GM23248 (cell line): ENCODE measurements around the gene CFAP69. TPM values are rescaled to one million over a fixed set of nuclear protein-coding genes. Genes with fewer than 3 reads are reported as not detected.

Experiments used
- DNase-seq: peaks from one replicate; pipeline ENCODE4 v3.0.0-alpha.2; 2015
- H2AFZ ChIP-seq: fragments of 200-600 bp; sonication (generic); 2 replicates; pipeline ENCODE4 v1.6.1; 2016; ENCODE audit warnings: antibody characterized with exemption
- H3F3A ChIP-seq: fragments of 200-600 bp; sonication (generic); 2 replicates; pipeline ENCODE4 v1.6.1; 2016; ENCODE audit warnings: mild to moderate bottlenecking, antibody characterized with exemption, mixed run types; ENCODE audit not compliant: insufficient read depth
- H3K27ac ChIP-seq: fragments of 200-600 bp; sonication (generic); 2 replicates; pipeline ENCODE4 v1.5.1; 2016; ENCODE audit warnings: mild to moderate bottlenecking
- H3K27me3 ChIP-seq: fragments of 200-600 bp; sonication (generic); replicated peaks from 2 replicates; pipeline ENCODE4 v1.6.1; 2016; ENCODE audit warnings: mild to moderate bottlenecking; ENCODE audit not compliant: insufficient read depth
- H3K36me3 ChIP-seq: fragments of 200-600 bp; sonication (generic); 2 replicates; pipeline ENCODE4 v1.6.1; 2016; ENCODE audit warnings: low read depth, mild to moderate bottlenecking
- H3K4me1 ChIP-seq: fragments of 200-600 bp; sonication (generic); 2 replicates; pipeline ENCODE4 v1.6.1; 2016; ENCODE audit warnings: mild to moderate bottlenecking; ENCODE audit not compliant: insufficient read depth
- H3K4me2 ChIP-seq: fragments of 200-600 bp; sonication (generic); one replicate; pipeline ENCODE4 v1.6.1; 2016; ENCODE audit warnings: mild to moderate bottlenecking; ENCODE audit not compliant: unreplicated experiment
- H3K4me3 ChIP-seq: fragments of 200-600 bp; sonication (generic); 2 replicates; pipeline ENCODE4 v1.5.1; 2016; ENCODE audit warnings: mild to moderate bottlenecking
- H3K79me2 ChIP-seq: fragments of 200-600 bp; sonication (generic); 2 replicates; pipeline ENCODE4 v1.6.1; 2016; ENCODE audit warnings: mild to moderate bottlenecking; ENCODE audit not compliant: insufficient read depth
- H3K9ac ChIP-seq: fragments of 200-600 bp; sonication (generic); 2 replicates; pipeline ENCODE4 v1.6.1; 2016; ENCODE audit warnings: mild to moderate bottlenecking
- H3K9me2 ChIP-seq: fragments of 200-600 bp; sonication (generic); 2 replicates; pipeline ENCODE4 v1.6.1; 2016; ENCODE audit warnings: mixed run types, mild to moderate bottlenecking, moderate library complexity; ENCODE audit not compliant: insufficient read depth
- H3K9me3 ChIP-seq: fragments of 200-600 bp; sonication (generic); one replicate; pipeline ENCODE4 v1.6.1; 2017; ENCODE audit warnings: low read depth
- H4K20me1 ChIP-seq: fragments of 200-600 bp; sonication (generic); 2 replicates; pipeline ENCODE4 v1.6.0; 2016; ENCODE audit not compliant: insufficient read depth
- EZH2 ChIP-seq: fragments of 200-600 bp; sonication (generic); IDR thresholded peaks from 2 replicates; pipeline ENCODE4 v1.6.1; 2018; ENCODE audit warnings: antibody characterized with exemption, mild to moderate bottlenecking; ENCODE audit not compliant: insufficient read depth, poor library complexity, severe bottlenecking
- EZH2phosphoT487 ChIP-seq: fragments of 200-600 bp; sonication (generic); IDR thresholded peaks from 2 replicates; pipeline ENCODE4 v1.6.1; 2018; ENCODE audit warnings: antibody characterized with exemption, moderate library complexity, mild to moderate bottlenecking, low read depth; ENCODE audit not compliant: insufficient read depth
- WGBS, 2 experiments: methylation state at CpG; one replicate each; pipeline ENCODE4 v1.1.6; 2015 to 2017; ENCODE audit warnings: low lambda C conversion rate in 2 of 2, low coverage in 1 of 2; ENCODE audit errors: missing lambda C conversion rate in 2 of 2; 5-methylcytosine and 5-hydroxymethylcytosine counted together
- in situ Hi-C: fragments of 300-500 bp; cut with MboI; formaldehyde crosslinking; loops from 2 replicates; pipeline ENCODE4 v1.15.0; 2020
- polyA plus RNA-seq: library from polyadenylated mRNA; unstranded; fragments of >200 nt; fragmentation: Nextera tagmentation; extraction: Ambion mirVana; gene quantifications from 2 replicates; pipeline ENCODE4 v1.2.1, GENCODE V29; 2016
- total RNA-seq: library from RNA; depleted of rRNA; stranded (reverse); fragments of >200 nt; shearing (Covaris generic); gene quantifications from 2 replicates; pipeline ENCODE4 v1.2.3, GENCODE V29; 2014

Gene CFAP69
- total and polyA plus RNA-seq, 2 experiments from 2014 or later = 2.8 to 6.9 TPM

- Histone ChIP-seq H3K9me2 (no peaks in the 10 kb centered on the region), H3K4me2 (no peak overlapping the region), H3K79me2 (no peaks in the 10 kb centered on the region), H3K27ac (no peak overlapping the region), H3K9me3 (no peaks in the 10 kb centered on the region), H3K4me3 (no peak overlapping the region), H3K27me3 (no peaks in the 10 kb centered on the region), H3K36me3 (no peaks in the 10 kb centered on the region), H4K20me1 (no peaks in the 10 kb centered on the region), H3F3A (no peaks in the 10 kb centered on the region), H3K9ac (no peak overlapping the region), H3K4me1 (no peaks in the 10 kb centered on the region), H2AFZ (no peak overlapping the region)
- WGBS, 2 experiments = 79 to 83% methylated on average over 3 of the region's 3 CpGs
- no peak for TF ChIP-seq EZH2phosphoT487
- TF ChIP-seq EZH2 = no peak
- DNase-seq = no peak
- in situ Hi-C loops = no loop called here
These were observed 45.5 kb downstream of the CFAP69 start for GRCh38 chr7:90290244-90291113.

- H3K9me2 ChIP-seq = no peaks in the 10 kb centered on the region
- 36 to 40% methylated on average over 5 of the region's 5 CpGs for WGBS, 2 experiments
These were observed 53.4 kb downstream of the CFAP69 start for GRCh38 chr7:90298145-90299038.

DNA sequence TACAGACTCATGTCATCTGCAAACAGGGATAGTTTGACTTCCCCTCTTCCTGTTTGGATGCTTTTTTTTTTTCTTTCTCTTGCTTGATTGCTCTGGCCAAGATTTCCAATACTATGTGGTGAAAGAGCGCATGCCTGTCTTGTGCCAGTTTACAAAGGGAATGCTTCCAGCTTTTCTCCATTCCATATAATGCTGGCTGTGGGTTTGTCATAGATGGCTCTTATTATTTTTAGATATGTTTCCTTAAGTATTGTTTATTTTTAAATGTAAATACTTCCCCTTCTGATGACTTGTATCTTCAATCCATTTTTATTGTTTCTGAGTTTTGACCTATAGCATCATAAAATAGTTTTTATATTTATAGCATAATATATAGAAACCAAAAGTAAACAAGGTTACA lies 58.3 kb downstream of the CFAP69 start:
- Histone ChIP-seq H3K36me3 (no peaks in the 10 kb centered on the region), H3K9ac (no peak overlapping the region), H4K20me1 (no peaks in the 10 kb centered on the region), H3K9me2 (no peaks in the 10 kb centered on the region), H3K27ac (no peak overlapping the region), H3K4me3 (no peak overlapping the region), H3K4me1 (peaks cover 9% of the 10 kb centered on the region), H3K4me2 (no peak overlapping the region), H3K9me3 (no peaks in the 10 kb centered on the region), H2AFZ (no peak overlapping the region), H3K79me2 (no peaks in the 10 kb centered on the region), H3F3A (no peaks in the 10 kb centered on the region), H3K27me3 (no peaks in the 10 kb centered on the region)
- 96 to 100% methylated on average over 1 of the region's 1 CpG for WGBS, 2 experiments
- in situ Hi-C loops = no loop called here
- DNase-seq = no peak
- no peak for TF ChIP-seq EZH2
- TF ChIP-seq EZH2phosphoT487 = no peak

More at GRCh38 chr7:90298145-90299038, 53.4 kb downstream of the CFAP69 start:
- H3K36me3 ChIP-seq = no peaks in the 10 kb centered on the region
- H3K9ac ChIP-seq = no peak overlapping the region
- H4K20me1 ChIP-seq = no peaks in the 10 kb centered on the region
- no peak overlapping the region for H3K4me3 ChIP-seq
- H3K27me3 ChIP-seq = no peaks in the 10 kb centered on the region
- H3K79me2 ChIP-seq = no peaks in the 10 kb centered on the region
- no peak overlapping the region for H3K4me2 ChIP-seq
- TF ChIP-seq EZH2 (no peak), EZH2phosphoT487 (no peak)
- in situ Hi-C loops = no loop called here
- peak; percentile 79 for DNase-seq
- H3K9me3 ChIP-seq = no peaks in the 10 kb centered on the region
- H3F3A ChIP-seq = peaks cover 5% of the 10 kb centered on the region; the same call in 1 of the 2 replicates
- H3K4me1 ChIP-seq = no peaks in the 10 kb centered on the region
- no peak overlapping the region for H2AFZ ChIP-seq
- no peak overlapping the region for H3K27ac ChIP-seq

DNA sequence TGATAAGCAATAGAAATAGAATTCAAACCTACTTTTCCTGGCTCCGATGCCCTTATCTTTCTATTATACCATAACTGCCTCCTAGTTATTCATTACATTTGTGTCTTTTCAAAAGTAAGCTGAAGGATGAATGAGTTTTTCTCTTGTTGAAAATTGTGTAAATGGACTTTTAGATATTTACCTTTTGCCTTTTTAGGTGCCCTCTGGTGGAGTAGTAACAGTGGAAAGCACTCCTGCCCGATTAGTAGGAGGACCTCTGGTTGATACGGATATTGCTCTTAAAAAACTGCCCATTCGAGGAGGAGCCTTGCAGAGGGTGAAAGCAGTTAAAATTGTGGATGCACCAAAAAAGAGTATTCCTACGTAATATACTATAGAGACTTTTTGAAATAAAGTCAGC lies 64.9 kb downstream of the CFAP69 start:
- in situ Hi-C loops = no loop called here
- H3K27me3 ChIP-seq = no peaks in the 10 kb centered on the region
- H3K4me3 ChIP-seq = no peak overlapping the region
- H3K79me2 ChIP-seq = no peaks in the 10 kb centered on the region
- no peaks in the 10 kb centered on the region for H3K4me1 ChIP-seq
- no peak overlapping the region for H3K27ac ChIP-seq
- H3K9me2 ChIP-seq = no peaks in the 10 kb centered on the region
- H2AFZ ChIP-seq = no peak overlapping the region
- H3K9ac ChIP-seq = no peak overlapping the region
- WGBS, 2 experiments = 81 to 88% methylated on average over 5 of the region's 5 CpGs
- DNase-seq = no peak
- no peak for TF ChIP-seq EZH2
- TF ChIP-seq EZH2phosphoT487 = no peak
- no peaks in the 10 kb centered on the region for H4K20me1 ChIP-seq
- H3K36me3 ChIP-seq = no peaks in the 10 kb centered on the region
- H3K9me3 ChIP-seq = no peaks in the 10 kb centered on the region
- no peak overlapping the region for H3K4me2 ChIP-seq
- H3F3A ChIP-seq = no peaks in the 10 kb centered on the region
